HG02885 (cell line): ENCODE results near the gene VPS35.

Experiments used
- ATAC-seq: cut with Tn5 transposase; IDR thresholded peaks from one replicate; pipeline ENCODE4 v1.9.1; 2021; ENCODE audit warnings: mild to moderate bottlenecking; ENCODE audit not compliant: unreplicated experiment, poor library complexity

Gene VPS35

DNA sequence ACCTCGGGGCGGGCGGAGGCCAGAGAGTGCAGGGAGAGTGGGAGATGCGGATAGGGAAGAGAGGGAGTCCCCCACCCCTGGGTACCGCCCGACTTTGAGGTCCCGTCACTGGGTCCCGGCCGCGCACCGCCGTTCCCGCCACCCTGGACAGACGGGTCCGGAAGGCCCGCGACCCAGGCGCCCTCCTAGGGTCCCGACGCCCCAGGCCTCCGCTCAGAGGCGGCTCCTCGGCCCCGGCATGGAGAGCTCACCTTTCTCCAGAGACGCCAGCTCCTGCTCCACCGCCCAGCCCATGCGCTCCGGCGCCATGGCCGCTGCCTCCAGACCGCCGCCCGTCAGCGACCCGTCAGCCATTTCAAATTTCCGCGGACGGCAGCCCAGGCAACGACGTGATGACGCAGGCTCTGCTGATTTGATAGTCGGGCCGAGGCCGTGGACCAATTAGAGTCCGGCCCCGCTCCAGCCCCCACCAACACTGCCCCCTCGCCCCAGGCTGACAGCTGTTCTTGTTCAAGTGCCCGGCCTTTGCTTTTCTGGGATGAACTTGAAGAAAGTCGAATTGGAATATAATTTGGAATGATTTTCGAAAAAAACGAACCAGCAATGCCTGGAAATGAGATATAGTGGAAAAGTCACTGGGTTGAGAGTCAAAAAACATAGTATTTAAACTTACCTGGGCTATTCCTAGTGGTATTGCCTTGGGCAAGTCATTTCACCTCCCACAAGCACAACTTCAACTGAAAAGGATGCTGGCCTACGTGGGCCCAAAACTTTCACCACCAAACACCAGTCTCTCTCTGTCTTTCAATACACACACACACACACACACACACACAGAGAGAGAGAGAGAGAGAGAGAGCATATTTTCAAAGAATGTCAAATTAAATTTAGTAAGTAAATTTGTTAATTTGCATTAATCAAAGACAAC lies 67.7 kb downstream of the VPS35 start, which contains the start of gene SHCBP1:
Gene SHCBP1 (minus strand): TSS at position 374 of the 928 bp plus-strand sequence. CDS start 20 bp downstream, at position 354.
- ATAC-seq: peak; percentile 88

DNA sequence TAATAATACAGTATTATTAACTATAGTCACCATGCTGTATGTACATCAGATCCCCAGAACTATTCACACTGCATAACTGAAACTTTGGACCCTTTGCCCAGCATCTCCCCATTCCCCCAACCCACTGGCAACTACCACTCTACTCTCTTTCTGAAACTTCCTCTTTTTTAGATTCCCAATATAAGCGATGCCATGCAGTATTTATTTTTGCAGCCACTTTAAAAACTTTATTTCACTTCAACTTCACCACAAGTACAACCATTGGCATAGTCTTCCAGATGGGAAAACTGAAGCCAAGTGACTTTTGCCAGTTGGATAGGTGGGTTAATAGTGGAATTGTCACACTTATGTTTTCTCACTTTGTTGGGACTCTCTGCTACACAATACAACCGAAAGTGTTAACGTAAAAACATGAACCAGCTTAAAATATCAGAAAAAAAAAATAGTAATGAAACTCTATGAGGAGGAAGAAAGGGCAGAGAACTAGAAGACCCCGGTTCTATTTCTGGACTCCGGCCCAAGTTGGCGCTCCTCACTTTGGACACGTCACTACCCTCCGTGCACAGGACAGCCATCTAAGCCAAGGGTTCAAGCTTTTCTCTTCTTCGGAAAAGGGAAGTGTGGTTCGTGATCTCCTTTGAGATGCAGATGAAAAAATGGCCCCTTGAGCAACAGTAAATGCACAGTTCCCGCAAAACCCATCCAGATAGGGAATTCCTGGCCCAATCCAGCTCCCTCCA lies 68.5 kb downstream of the VPS35 start:
- peak; percentile 21 for ATAC-seq

DNA sequence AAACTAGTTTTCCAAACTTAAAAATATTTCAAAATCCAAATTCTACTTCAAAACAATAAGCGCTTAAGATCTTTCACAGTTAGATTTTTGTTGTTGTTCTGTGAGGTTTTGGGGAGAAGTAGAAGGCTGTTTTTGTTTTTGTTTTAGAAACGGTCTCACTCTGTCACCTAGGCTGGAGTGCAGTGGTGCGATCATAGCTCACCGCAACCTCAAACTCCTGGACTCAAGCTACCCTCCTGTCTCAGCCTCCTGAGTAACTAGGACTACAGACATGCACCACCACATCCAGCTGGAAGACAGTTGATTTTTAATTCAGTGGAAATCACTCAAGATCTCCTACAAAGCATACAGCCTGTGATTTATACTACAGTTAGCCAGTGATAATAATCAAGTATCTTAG lies 70.5 kb downstream of the VPS35 start:
- peak; percentile 40 for ATAC-seq

DNA sequence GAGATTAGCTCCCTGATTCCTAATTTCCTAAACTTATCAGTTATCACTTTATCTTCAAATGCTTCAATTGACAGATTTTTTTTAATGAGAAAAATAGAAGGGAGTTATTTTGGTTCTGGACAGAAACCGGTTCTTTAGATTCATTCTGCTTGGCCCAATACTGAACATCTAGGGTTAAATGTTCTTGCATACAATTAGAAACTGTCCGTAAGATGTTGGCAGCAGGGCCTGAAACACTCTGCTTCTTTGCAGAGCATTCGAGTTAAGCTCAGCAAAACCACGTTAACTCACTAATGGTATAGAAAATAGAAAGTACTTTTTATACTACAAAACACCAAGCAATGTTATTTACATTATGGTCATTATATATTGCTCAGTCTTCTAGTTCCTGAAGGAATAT lies 75.0 kb downstream of the VPS35 start:
- no peak for ATAC-seq

DNA sequence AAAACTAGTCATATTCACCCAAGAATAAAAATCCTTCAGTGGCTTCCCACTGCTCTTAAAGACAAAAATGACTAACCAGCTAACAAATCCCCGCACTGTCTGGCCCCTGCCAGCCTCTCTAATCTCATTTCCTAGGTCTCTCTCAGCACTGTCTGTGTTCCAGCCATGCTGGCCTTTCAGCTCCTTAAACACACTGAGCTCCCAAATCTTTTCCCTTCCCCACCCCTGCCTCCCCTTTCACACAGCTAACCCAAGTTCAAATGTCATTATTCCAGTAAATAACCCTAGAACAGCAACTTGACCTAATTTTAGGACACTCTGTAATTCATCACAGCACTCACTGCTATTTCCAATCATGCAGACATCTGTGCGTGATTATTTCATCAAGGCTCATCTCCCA lies 75.6 kb downstream of the VPS35 start:
- ATAC-seq: no peak

DNA sequence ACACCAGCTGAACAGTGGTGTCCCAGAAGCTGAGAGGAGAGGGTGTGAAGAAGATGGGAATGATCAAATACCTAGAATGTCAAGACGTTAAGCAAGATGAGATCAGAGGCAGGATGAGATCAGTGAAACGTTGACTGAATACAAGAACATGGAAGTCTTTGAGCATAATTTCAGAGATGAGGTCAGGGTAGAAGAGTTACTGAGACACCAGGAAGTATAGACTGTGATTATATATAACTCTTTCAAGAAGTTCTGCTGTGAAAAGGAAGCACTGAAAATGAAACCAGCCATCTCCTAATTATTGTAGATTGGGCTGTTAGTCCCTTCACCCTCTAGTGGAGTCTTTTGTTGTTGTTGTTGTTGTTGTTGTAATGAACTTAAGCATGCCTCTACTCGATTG lies 76.9 kb downstream of the VPS35 start:
- ATAC-seq: peak; percentile 86

DNA sequence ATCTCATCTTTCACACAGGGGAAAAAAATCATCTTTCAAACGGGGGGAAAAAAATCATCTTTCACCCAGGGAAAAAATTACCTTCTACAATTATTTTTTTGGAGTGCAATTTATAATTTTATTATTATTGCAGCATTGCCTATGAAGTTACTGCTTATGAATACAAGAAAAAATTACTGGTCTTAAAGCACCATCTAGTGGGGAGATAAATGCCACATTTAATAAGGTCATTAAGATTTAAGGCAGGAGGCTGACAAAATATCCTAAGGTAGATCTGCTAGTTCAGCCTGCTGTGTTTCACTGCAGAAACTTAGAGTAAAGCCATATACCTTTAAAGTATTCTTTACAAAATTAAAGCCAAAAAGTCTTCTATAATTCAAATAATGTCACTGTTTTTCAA lies 81.4 kb downstream of the VPS35 start:
- ATAC-seq: no peak

DNA sequence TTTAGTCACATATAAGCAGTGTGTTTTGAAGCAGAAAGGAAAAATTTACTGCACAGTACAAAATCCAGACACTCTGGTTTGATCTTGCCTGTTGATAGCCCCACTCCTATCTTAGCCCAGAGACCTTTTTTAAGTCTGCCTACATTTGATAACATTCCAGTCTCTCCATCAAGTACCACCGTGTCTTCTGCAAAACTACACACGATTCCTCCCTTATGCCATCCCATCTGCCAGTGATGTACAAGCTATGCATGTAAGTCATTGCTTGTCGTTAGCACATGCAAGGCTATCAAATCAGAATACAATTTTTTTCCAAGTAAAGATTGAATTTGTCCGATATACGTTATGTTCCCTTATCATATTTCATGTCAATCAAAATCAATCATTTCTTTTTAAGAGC lies 82.7 kb downstream of the VPS35 start:
- ATAC-seq: no peak
